Retina (tissue), 1 donor: ENCODE results near the gene MEIS1.

Experiments used
- DNase-seq: peaks from one replicate; pipeline ENCODE4 v3.0.0-alpha.2; 2016

Gene MEIS1

DNA sequence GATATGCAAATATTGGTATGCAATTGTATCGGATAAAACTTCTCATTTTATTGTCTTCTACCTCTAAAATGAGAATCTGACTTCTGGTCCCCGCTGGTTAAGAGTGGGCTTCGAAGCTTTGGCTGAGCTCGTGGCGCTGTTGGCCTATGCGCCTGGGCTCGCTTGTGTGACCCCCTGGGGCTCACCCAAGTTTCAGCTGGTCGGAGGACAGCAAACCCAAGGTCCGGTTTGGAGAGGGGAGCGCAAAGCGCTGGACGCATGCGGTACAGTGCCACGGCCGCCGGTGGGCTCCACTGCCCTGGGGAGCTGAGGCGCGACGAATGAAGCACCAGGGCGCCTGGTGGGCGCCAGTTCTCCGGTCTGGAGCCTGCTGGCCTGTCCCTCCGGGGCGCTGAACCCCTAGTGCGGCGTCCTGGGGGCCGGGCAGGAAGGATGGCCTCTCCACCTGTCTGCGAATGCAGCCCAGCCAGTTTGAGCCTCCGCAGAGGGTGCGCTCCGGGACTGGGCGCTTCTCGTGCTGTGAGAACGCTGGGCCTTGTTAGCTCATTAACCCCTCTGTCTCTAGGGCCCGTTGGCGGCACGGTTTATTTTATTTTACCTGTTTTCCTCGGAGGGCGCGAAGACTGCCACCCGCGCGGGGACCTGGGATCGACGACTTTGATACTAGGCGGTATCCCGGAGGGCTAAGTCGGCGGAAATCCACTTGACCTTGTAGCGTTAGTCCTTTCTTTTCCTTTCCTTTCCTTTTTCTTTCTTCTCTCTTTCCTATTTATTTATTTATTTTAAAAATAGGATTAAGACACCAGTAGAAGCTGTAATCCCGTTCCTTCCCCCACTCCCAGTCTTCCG is 10.4 kb downstream of the MEIS1 start:
- DNase-seq: peak; percentile 85

GRCh38 chr2:66445925-66446871 is 11.3 kb downstream of the MEIS1 start:
- DNase-seq: peak; percentile 92

DNA sequence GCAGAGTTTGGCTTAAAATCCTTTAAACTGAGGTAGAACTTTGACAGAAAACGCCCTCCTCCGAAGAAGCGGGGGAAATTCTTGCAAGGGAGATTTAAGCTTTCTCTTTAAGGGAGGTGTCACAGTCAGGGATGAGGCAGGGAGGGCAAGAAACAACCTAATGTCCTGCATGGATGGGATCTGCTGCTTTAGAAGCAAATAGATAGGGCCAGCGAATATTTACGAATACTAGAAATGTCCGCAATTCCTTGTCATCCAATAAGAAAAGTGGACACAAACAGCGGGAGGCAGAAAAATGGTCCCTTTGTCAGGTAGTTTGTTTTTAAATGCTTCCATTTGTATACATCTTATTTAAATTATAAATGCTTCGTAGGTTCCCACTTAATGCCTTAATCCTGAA is 12.0 kb downstream of the MEIS1 start:
- no peak for DNase-seq

DNA sequence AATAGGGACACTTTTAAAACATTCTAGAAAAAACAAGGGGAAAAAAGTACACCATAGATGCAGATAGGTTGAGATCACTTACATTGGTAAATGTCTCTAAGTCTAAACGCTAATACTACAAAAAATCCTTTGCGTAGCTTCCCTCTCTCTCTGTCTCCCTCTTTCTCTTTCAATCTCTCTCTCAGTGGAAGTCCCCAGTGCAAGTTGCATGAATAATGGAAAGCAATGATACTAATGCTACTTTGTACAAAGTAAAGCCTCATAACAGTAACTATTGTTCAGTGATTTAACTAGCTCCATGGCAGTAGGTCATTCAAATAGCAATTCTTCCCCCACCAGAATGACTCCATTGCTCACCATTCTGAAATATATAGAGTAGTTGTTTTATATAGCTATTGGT is 12.8 kb downstream of the MEIS1 start:
- no peak for DNase-seq

GRCh38 chr2:66448136-66448991 is 13.4 kb downstream of the MEIS1 start:
- DNase-seq: no peak

- DNase-seq: no peak
These were observed 17.3 kb downstream of the MEIS1 start for GRCh38 chr2:66452214-66452613.

DNA sequence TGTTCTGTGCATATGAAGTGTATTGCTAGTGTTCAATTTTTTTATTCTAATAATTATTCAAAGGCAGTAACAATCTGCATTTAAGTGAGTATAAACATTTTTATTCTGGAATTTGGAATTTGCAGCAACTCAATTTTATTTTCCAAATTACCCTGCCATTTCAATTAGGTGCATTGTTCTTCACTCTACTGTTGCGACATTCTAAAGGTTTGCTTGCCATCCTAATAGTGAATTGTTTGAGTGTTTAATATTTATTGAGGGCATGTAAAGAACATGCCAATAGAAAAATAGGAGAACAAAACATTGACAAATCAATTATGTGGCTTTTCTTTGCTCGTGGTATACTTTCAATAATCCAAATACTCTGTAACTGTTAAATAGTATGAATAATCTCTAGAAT is 18.0 kb downstream of the MEIS1 start:
- DNase-seq: no peak

DNA sequence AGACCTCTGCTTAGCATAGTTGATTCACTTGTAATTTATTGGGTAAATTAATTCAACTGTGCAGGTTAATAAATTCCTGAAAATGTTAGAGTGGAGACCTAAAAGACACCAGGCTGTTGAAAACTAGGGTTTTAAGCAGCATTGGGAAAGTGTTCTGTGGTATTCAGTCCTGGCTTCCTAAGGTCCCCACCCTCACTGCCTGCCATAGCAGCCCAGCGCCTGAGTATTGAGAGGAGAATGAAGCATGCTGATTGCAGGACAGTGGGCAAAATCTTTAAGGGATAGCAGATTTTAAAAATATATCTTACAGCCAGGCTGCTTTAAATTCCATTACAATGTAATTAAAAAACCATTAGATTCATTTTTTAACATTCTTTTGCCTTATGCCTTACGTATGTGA is 20.6 kb downstream of the MEIS1 start:
- DNase-seq: no peak

DNA sequence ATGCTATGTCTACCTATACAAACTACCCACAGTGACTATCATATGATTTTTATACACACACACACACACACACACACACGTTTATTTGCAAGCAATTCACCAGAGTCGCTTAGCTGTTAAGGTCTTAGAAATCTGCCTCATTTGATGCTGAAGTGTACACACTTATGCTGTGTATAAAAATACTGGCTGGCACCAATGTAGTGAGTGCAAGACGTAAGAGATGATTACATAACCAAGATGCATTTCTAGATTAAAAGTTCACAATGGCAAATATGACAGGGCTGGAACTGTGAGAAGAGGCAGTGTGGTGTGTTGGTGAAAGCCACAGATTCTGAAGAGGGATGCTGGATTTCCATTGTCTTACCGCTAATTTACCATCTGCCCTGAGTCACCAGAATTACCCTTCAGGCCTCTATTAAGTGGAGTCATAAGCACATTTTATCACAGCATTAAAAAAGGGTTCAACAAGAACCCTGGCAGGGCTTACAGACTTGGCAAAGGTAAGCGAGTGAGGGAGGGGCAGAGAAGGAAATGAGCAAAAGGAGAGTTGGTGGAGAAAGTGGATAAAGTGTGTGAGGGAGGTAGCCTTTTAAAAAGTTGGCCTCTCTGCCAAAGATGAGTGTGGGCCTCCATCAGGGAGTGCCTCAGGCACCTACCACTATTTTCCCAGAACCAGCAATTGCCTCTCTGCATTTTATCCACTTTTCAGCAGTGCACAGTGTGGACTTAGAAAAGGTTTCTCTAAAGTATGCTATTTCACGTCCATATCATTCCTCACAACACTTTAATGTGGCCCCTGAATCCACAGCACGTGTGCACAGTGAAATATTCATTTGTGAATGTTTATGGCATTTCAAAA is 21.5 kb downstream of the MEIS1 start:
- no peak for DNase-seq

- no peak for DNase-seq
These were observed 22.6 kb downstream of the MEIS1 start for GRCh38 chr2:66457545-66457944.

- DNase-seq: no peak
These were observed 25.1 kb downstream of the MEIS1 start for GRCh38 chr2:66460031-66460430.

- no peak for DNase-seq
These were observed 26.2 kb downstream of the MEIS1 start for GRCh38 chr2:66461001-66461663.

GRCh38 chr2:66461664-66462500 is 27.0 kb downstream of the MEIS1 start:
- peak; percentile 66 for DNase-seq

GRCh38 chr2:66462501-66462825 is 27.5 kb downstream of the MEIS1 start:
- no peak for DNase-seq

DNA sequence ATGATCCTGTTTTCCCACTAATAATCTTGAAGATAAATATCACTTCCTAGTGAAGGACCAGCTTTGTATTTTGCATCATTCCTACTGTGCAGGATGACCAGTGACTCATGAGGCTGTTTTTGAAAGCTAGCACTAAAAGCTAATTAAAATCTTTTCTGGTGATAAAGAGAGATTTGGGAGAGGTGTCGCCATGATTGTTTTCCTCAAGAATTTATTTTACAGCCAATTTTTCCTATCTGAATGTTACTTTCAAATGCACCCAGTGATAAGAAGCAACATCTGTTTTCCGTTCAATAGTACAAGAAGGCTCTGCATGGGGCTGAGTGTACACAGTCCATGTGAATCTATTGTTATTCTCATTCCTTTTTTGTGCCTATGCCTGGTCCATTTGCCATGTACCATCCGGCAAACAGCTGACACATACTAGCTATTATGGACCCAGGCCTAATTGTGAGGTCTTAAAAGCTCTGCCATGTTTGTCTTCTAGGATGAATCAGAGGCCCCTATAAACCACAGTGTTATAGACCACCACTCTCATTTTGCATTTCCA is 28.4 kb downstream of the MEIS1 start:
- no peak for DNase-seq

- no peak for DNase-seq
These were observed 30.2 kb downstream of the MEIS1 start for GRCh38 chr2:66464930-66465637.

DNA sequence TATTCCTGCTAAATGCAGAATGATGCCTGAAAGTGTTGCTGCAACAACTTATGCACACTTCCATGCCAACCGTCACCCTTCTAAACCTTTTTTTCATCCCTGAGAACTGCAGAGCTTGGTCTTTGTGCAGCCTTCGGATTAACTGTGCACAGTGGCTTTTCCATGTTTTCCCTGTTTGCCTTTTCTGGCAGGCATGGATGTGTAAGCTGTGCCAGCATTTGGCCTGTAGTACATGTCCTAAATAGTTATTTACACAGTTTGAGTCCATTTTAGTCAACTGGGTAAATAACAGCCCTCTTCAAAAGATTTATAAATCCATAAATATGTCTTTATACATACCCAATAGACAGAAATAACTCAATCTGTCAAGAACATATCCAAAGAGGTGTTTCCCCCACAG is 31.5 kb downstream of the MEIS1 start:
- DNase-seq: no peak

- no peak for DNase-seq
These were observed 32.8 kb downstream of the MEIS1 start for GRCh38 chr2:66467718-66468117.

DNA sequence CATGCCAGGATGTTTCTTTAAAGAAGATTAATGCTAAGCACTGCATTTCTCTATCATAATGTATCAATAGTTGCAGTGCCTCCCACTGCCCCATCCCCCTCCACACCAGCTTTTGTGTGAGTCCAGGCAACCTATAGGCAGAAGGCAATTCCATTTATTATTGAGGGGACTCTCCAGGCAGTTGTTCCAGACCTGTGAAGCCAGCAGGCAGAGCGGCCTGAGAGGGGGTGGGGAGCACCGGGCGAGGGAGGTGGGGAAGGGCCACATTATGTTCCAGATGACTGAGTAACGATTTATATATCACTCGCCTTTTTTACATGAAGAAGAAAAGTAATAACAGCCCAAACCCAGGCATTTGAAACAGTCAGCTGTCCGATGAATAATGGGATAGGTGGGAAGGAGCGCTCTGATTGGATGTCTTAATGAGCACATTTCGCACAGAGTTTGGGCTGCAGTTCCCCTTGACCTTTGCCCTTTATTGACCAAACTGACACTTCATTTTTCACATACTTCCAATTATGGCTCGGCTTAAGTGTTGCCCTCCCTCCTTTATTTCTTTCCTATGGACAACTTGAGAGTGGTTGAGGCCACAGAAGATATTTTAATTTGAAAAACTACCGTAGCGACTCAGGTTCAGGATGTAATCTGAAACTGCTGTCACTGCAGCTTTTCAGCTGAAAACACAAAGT is 34.4 kb downstream of the MEIS1 start:
- peak; percentile 81 for DNase-seq
